EL (cell line): Measurements from ENCODE around the gene COBLL1.

ENCODE experiments used
- DNase-seq: peaks from one replicate; pipeline ENCODE4 v3.0.0-alpha.2; 2016

The COBLL1 gene

DNA sequence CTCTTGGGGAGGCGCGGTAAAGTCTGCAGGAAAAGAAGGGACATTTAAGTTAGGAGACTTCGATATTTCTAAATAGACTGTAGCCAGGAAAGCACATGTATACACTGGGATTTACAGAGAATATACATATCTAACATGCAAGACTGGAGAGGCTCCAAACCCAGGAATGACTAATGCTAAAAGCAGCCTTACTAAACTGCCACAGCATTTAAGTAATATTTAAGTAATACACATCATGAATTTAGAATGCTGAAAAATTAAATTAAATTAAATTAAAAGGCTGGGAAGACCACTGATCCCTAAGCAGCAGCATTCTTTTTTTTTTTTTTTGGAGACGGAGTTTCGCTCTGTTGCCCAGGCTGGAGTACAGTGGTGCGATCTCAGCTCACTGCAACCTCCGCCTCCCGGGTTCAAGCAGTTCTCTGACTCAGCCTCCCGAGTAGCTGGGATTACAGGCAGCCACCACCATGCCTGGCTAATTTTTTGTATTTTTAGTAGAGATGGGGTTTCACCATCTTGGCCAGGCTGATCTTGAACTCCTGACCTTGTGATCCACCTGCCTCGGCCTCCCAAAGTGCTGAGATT is 131.3 kb downstream of the COBLL1 start:
- DNase-seq, result peak; percentile 59

DNA sequence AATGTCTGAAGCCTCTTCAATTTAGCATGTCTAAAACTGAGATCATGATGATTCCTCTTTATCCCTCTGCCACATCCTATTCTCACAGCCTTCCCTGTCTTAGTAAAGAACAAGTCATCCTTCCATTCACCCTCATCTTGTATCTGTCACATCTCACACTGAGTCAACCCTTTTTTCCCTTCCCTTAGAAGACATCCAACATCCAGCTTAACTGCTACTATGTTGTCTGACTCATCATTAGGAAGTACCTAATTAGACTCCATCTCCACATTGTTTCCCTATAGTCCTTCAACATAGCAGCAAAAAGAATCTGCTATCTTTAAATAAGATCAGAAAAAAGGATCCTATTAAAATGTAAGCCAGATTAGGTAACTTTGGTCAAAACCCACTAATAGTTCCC is 135.1 kb downstream of the COBLL1 start:
- DNase-seq, result peak; percentile 83

DNA sequence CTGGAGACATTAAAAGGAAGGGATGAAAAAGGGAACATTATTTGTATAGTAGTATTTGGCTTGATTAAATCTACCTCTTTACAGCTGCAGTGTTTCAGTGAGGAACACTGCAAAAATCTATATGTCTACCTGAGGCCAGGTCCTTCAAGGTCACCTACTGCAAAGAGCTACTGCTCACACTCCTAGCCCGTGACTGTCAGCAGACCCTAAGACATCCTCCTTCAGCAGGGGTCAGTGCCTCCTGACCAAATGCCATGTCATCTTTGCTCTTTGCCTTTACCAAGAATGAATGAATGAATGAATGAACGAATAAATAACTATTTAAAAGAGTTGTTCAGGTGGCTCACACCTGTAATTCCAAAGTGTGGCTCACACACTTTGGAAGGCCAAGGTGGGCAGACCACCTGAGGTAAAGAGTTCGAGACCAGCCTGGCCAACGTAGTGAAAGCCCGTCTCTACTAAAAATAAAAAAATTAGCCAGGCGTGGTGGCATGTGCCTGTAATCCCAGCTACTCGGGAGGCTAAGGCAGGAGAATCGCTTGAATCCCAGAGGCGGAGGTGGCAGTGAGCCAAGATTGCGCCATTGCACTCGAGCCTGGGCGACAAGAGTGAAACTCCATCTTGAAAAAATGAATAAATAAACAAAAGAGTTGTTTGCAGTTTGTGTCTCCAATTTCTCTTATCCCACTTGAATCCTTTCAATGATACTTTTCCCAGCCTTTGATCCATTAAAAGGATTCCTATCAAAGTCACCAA is 136.0 kb downstream of the COBLL1 start:
- DNase-seq, result no peak

DNA sequence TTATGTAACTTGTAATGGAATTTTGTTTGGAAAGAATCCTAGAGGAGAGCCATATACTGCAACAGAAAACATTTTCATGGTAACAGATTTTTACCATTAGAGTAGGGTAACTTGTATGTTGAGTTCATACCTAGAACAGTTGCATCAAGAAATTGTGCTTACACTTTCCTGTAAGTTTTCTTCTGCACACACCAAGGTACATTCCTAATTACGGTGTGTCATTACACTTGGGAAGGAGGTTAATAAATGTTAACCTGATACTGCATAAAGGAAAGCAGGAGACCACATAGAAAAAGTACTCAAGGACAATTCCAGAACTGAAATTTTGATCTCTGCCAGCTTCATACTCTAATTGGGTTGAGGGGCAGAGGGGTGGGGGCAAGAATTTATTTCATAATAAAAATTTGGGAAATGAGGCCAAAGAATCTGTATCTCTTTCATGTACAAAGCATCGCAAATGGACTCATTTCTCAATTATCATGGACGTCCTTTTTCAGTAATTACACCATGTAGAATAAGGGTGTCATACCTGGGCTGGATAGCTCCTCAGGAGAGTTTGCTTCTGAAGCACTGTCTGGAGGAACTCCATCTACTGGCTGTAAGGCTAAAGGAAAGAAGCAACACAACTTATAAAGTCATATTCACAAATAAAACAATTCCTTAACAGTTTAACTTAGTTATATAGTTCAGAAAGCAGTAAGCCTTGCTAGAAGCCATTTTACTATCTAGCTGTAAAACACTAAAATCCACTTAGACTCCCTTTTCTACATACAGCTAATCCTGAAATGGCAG is 137.5 kb downstream of the COBLL1 start:
- DNase-seq, result no peak

DNA sequence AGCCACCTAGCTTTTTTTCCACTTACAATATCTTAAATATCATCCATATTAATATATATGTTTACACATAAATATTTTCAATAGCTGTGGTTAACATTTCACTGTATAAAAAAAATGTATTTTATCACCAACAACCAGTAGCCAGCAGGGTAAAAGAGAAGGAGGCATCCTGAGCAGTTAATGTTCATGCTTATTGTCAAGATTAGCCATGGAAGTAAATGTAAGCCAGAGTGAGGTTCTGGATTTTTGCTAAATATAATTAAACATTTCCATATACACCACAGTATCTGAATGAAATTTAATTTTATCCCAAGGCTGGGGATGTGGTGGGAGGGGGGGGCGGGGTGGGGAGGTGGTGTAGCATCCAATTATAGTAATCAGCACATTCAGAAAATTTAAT is 140.1 kb downstream of the COBLL1 start:
- DNase-seq, result no peak

DNA sequence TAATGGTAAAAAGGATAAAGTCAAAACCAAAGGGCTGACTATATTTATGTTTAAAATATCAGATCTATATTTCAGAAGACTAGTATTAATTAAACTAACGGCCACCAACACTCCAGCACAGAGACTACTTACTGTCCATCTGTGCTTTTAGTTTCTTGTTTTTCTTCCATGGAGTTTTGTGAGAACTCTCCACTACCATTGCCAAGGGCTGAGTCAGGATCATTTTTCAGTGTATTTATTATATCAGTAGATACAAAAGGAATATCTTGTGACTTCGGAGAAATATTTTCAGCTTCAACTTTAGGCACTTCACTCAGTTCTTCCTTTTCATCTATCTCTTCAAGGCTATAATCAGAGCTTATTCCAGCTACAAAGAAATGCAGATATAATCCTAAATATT is 141.2 kb downstream of the COBLL1 start:
- no peak for DNase-seq

DNA sequence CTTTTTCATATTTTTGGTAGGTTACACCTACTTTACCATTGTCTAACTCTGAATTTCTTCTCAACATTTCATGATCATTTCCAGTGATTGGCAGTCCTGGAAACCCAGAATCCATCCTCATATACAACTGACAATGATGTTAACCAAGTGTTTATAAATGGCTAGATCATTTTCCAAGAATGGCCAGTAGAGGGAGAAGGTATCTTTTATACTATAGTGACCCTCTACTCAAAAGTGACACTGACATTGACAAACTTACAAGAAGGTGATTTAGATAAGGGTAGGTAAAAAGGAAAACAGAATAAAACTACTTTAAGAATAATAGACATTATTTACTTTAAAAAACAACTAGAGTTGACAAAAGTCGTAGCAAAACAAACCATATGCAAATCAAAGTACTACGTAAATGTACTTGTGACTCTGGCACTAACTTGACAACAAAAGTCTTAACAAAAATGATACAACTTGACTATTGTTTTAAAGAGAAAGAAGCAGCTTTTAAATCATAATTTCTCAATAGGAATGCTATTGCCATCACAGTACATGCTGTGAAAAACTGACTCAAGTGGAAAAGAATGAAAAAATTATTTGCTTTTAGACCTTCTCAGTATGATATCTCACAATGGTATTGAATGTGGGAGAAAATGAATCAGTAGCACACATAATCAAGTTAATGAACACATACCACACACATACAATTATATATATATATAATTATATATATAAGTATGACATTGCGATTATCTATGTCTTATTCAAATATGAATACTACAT is 143.7 kb downstream of the COBLL1 start:
- DNase-seq, result no peak

DNA sequence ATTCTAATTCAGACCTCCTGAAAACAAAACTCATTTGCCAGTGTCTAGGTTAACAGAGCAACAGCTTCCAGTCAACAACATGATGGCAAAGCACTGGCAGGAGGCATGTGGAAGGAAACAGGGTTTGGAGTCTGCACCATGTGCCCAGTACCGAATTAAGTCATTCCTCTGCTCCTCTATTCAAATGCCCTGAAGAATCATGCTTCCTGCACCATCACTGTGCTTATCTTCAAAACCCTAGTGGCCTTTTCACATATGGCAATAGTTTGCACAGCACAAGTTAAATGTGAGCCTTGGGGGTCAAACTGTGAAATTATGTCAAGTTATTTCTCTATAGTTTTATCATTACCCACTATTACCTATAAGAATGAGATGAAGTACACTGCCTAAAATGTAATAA is 145.0 kb downstream of the COBLL1 start:
- no peak for DNase-seq

DNA sequence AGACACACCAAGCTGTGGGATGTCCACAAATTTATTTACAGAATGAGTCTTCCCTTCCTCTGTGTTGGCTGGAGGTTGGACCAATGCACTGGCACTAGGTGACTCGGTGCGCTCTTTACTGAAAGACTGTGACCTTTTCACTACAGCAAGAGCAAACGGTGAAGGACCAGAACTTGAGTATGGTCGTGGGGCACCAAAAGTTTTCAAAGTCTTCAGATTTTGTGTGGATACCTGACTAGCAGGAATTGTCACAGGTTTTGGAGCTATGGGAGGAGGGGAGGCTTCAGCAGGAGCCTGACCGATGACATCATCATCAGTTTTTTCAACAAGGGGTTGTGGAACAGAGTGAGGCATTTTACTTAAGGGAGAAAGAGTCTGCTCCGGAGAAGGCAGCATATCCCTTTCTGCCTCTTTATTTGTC is 147.3 kb downstream of the COBLL1 start:
- no peak for DNase-seq

DNA sequence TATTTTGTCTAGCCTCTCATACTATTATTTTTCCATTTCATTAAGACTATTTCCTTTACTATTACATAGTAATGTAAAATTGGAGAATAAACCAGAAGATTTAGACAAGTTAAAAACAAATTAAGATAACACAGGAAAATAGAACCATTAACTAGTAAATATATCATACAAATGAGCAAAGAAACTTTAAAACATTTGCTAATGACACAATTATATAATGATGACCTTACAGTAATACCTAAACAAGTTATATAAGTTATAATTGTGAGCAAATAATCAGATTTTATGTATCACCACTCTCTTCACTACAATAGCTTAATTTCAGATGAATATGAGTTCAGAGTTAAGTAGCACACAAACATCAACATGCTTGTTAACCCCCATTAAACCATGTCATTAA is 147.8 kb downstream of the COBLL1 start:
- DNase-seq, result no peak

DNA sequence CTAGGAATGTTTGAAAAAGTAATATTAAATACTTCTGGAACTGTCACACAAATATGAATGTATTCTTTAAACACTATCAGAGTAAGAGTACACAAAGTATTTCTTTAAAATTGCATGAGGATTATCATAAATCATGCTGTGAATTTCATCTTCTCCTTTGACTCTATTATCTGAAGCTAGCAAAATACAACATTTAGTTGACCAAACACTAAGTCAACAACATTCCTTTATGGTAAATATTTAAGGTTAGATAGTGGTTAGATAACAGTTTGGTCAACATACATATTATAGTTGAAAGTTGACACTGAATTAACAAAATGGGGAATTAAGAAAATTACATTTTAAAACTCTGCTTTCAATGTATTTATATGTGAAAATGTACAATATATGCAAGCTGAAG is 148.2 kb downstream of the COBLL1 start:
- DNase-seq, result no peak

DNA sequence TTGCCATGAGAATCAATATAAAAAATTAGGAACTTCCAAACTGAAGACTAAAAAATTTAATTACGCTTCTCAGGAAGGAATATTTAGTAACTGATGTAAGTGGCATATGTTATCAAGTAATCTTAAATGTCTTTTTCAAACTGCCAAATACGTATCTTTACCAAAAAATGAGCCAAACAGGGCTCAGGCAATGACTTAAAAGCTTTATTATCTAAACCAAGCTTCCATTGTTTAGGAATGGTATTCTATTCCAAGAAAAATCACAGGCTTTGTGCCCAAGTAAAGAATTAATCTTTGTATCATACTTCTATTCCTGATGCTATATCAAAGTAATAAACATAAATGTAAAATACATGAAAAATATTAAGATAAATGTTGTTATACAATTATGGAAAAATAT is 148.7 kb downstream of the COBLL1 start:
- no peak for DNase-seq

DNA sequence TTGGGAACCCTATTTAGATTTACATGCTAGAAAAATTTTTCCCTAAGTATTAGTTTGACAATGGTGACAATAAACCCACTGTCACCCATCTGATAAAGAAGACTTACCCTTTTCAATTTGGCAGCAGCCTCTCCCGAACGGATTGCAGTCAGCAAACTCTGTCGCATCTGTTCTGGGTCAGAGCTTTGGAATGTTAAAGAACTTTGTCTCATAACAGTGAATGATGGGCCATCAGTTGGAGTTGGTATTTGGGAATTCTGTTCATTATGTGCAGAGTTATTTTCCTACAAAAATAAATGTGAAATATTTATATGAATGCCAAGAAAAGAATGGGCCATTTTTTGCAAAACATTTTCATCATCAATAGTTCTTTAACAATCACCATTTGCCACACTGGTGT is 149.5 kb downstream of the COBLL1 start:
- DNase-seq, result peak; percentile 39

DNA sequence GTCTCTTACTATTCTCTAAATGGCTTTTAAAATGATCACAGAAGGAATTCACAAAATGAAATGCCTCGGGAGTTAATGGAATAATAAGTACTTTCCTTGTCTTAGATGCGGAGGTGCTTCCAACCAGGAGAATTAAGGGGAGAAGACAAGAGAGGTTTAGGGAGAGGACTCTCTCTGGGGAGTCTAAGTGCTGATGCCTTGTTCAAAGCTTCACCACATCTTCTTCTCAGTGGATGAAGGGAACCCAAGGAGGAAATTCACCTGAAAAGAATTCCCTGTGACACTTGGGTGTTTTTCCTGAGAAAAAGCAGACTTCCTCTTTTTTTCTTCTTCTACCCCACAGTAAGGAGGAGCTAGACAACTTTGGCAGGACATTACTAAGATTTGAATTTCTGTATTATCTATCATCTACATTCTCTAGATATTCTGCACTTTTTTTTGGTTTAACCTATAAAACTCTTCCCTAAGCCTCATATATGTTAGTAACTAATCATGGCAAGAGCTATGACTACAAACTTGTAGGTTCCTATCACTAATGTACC is 150.2 kb downstream of the COBLL1 start:
- no peak for DNase-seq

DNA sequence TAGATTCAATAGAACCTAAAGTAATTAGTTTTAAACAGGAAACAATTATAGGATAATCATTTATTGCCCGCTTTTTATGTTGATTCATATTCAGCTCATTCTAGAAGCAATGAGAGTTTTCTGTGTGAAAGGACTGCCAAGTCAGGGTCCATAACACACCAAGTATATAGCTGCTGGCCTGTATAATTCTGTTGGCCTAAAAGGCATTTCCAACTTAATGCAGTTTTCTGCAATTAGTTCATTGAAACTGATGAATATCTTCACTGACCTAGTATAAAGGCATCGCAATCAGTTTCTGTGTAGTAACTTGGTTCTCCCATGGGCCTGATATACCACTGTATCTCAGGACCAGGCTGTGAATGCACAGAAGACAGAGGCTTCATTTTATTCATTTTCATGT is 151.3 kb downstream of the COBLL1 start:
- DNase-seq, result no peak

DNA sequence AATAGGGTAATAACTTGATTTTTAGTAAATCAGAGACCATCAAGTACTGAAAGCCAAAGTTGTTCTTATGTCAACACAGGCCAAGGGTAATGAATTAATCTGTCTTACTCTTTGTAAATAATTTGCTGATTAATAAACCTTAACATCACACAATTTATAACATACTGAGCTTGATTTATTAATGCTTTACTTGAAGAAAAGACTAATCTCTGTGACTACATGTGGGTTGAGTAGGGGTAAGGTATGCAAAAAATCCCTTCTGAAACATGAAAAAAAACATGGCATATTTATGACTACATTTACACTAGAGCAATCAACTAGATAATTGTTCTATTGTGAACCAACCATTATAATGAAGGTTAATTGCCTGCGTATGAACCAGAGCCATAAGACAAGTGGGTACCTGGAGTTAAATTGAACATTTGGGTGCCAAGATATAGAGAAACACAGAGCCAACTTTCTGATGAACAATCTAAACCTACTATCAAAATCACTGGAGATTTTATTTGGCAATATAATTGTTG is 152.7 kb downstream of the COBLL1 start:
- no peak for DNase-seq

DNA sequence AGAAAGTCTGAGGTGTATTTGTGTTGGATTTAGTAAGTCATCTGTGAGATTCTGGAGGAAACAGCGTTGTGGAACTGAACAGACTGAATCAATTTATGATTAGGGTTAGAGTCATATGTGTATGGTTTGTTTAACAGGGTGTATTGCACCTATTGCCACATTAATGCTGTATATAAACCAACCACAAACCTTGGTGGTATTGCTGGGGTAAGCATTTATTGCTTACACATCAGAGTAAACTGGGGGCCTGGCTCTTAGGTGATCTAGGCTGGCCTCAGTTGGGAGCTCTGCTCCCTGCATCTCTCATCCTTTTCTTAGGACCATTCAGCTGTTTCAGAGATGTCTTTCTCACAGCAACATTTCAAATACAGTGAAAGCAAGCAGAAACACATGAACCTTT is 160.6 kb downstream of the COBLL1 start:
- DNase-seq, result no peak

DNA sequence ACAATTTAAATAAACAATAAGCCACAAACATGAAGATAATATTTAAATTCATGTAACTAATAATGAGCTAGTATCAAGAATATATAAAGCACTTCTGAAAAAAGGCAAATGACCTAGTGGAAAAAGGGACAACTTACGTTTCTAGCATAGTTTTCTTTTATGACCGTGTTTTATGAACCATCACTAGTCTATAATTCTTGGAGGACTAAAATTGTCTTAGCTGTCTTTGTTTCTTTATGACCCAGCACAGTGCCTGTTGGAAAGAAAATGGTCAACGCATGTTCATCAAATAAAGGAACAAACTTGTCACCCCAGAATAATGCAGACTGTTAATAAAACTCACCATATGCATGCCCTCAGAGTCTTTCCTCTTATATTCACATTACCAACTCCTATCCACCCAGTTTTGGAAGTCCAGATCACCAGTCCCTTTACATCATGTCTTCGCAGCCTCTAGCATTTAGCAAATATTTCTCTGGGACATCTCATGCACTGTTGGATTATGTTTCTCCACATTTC is 162.9 kb downstream of the COBLL1 start:
- DNase-seq, result no peak

DNA sequence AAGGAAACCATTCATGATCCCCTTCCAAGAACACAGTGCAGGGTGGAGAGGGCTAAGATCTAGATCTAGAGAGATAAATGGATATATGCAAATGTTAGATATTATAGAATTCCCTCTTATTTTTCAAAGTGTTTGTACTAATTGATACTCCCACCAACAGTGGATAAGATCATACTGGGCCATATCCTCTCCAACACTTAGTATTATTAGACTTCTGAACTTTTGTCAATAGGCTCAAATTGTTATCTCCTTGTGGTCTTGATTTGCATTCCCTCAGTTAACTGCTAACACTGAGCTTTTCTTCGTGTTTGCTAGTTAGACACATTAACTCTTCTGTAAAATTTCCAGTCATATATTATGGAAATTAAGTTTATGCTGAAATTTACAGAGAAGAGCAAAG is 163.9 kb downstream of the COBLL1 start:
- DNase-seq, result no peak

DNA sequence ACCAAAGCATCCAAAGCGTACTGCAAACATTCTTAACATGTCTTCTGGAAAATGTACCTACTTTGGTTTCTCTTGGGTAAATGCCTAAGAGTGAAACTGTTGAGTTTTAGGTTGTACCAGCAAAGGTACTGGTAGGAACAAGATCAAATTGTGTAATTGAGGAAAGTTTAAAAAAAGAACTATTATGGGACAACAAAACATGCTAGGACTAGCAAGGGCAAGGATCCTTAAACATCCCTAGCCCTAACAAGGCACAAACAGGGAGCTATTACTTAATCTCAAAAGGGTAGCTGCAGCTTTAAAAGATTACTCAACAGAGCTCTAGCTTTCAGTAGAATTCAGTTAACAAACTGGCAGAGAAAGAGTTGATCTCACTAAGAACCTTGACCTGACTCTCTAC is 164.4 kb downstream of the COBLL1 start:
- no peak for DNase-seq

DNA sequence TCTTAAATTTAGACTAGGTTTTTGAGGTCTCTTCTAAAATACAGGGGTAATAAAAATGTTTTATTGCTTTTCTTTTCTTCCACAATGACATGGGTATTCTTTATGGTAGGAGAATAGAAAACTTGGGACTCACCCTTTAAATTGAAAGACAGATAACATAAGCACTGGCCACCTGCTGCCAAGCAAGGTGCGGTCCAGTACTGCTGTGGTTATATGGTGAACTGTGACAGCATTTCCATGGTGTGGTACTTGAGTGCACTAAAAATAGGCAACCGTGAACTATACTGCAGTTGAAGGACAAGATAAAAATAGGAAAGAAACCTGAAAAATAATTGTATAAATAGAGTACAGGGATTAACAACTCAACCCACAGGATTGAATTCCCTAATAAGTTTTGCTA is 165.9 kb downstream of the COBLL1 start:
- no peak for DNase-seq

DNA sequence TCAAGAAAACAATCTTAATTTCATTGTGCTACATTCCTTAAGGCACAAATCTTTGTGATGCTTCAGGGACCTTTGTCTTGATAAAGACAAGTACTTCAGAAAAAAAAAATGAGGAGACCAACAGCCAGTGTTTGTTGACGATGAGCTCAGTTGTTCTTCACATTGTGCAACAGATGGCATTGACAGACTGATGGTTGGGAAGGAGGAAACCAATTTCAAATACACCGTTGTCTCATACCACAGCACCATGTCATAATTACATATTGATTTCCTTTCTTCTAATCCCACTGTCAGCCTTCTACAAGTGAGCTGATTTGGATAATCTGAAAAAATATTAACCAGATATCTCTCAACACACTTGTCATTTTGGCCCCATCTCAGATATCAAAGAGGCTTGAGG is 166.6 kb downstream of the COBLL1 start:
- no peak for DNase-seq
